OCI-LY3 (cell line): ENCODE measurements around the gene BRF1.

Experiments used
- H2AFZ ChIP-seq: fragments of 200-600, 300-600 bp; shearing (Covaris generic); 2 replicates; pipeline ENCODE4 v1.6.0; 2014; ENCODE audit warnings: antibody characterized with exemption, low read depth, low read length
- H3K27ac ChIP-seq: fragments of 200-600, 300-600 bp; sonication (generic); 2 replicates; pipeline ENCODE4 v1.5.1; 2014; ENCODE audit warnings: mild to moderate bottlenecking, low read length, moderate library complexity, mixed read lengths
- H3K27me3 ChIP-seq: fragments of 200-600, 300-600 bp; sonication (generic); 2 replicates; pipeline ENCODE4 v1.6.1; 2014; ENCODE audit warnings: low read depth, low read length, mixed read lengths
- H3K36me3 ChIP-seq: fragments of 200-600, 300-600 bp; sonication (generic); replicated peaks from 2 replicates; pipeline ENCODE3; 2014; ENCODE audit warnings: low read depth, low read length, mixed read lengths
- H3K4me1 ChIP-seq: fragments of 300-600, 200-600 bp; sonication (generic); 2 replicates; pipeline ENCODE4 v1.6.1; 2014; ENCODE audit warnings: low read length, mixed read lengths
- H3K4me2 ChIP-seq: fragments of 200-600, 300-600 bp; sonication (generic); 2 replicates; pipeline ENCODE4 v1.6.1; 2014; ENCODE audit warnings: low read length, mixed read lengths
- H3K4me3 ChIP-seq: fragments of 300-600, 200-600 bp; sonication (generic); 2 replicates; pipeline ENCODE4 v1.5.1; 2014; ENCODE audit warnings: antibody characterized with exemption, mild to moderate bottlenecking, low read length, moderate library complexity
- H3K79me2 ChIP-seq: fragments of 300-600, 200-600 bp; shearing (Covaris generic); 2 replicates; pipeline ENCODE4 v1.6.1; 2014; ENCODE audit warnings: mild to moderate bottlenecking, low read length, mixed read lengths
- H3K9ac ChIP-seq: fragments of 300-600, 200-600 bp; shearing (Covaris generic); 2 replicates; pipeline ENCODE4 v1.6.0; 2014; ENCODE audit warnings: mild to moderate bottlenecking, low read length, moderate library complexity
- H3K9me3 ChIP-seq: fragments of 200-600, 300-600 bp; shearing (Covaris generic); 2 replicates; pipeline ENCODE4 v1.6.1; 2014; ENCODE audit warnings: low read length, mixed read lengths; ENCODE audit not compliant: insufficient read depth
- H4K20me1 ChIP-seq: fragments of 200-600, 300-600 bp; sonication (generic); 2 replicates; pipeline ENCODE4 v1.6.1; 2016; ENCODE audit warnings: low read length, mixed read lengths; ENCODE audit not compliant: insufficient read depth
- CTCF ChIP-seq: fragments of 200-600, 300-600 bp; sonication (generic); IDR thresholded peaks from 2 replicates; pipeline ENCODE4 v1.5.1; 2014; ENCODE audit warnings: antibody characterized with exemption, low read length, low read depth
- EZH2phosphoT487 ChIP-seq: fragments of 200-600 bp; shearing (Covaris generic); IDR thresholded peaks from 2 replicates; pipeline ENCODE4 v1.6.1; 2018; ENCODE audit warnings: antibody characterized with exemption, mixed run types, low read depth

Gene BRF1

GRCh38 chr14:105168093-105168420 is 132.7 kb downstream of the BRF1 start:
- Histone ChIP-seq H3K4me3 (no peak overlapping the region), H3K9ac (no peak overlapping the region), H3K79me2 (no peaks in the 10 kb centered on the region), H3K9me3 (no peaks in the 10 kb centered on the region), H3K27ac (no peak overlapping the region), H3K4me1 (no peaks in the 10 kb centered on the region), H4K20me1 (no peaks in the 10 kb centered on the region), H3K4me2 (no peak overlapping the region), H2AFZ (no peak overlapping the region), H3K27me3 (peaks cover 9% of the 10 kb centered on the region), H3K36me3 (no peaks in the 10 kb centered on the region)
- TF ChIP-seq CTCF (no peak), EZH2phosphoT487 (no peak)

- H3K27ac ChIP-seq, result no peak overlapping the region
- H3K79me2 ChIP-seq, result no peaks in the 10 kb centered on the region
- H3K4me1 ChIP-seq, result no peaks in the 10 kb centered on the region
- no peak overlapping the region for H3K9ac ChIP-seq
- H3K36me3 ChIP-seq, result no peaks in the 10 kb centered on the region
- H3K27me3 ChIP-seq, result peaks cover 9% of the 10 kb centered on the region
- H3K9me3 ChIP-seq, result no peaks in the 10 kb centered on the region
- no peak overlapping the region for H3K4me2 ChIP-seq
- TF ChIP-seq CTCF (no peak), EZH2phosphoT487 (no peak)
- no peak overlapping the region for H3K4me3 ChIP-seq
- H4K20me1 ChIP-seq, result no peaks in the 10 kb centered on the region
- H2AFZ ChIP-seq, result no peak overlapping the region
Observed at GRCh38 chr14:105167303-105168092, 133.3 kb downstream of the BRF1 start.

GRCh38 chr14:105166571-105167302 is 134.1 kb downstream of the BRF1 start:
- no peaks in the 10 kb centered on the region for H3K79me2 ChIP-seq
- no peak overlapping the region for H2AFZ ChIP-seq
- no peak overlapping the region for H3K9ac ChIP-seq
- H3K4me1 ChIP-seq, result no peaks in the 10 kb centered on the region
- H4K20me1 ChIP-seq, result no peaks in the 10 kb centered on the region
- H3K4me3 ChIP-seq, result no peak overlapping the region
- no peak overlapping the region for H3K4me2 ChIP-seq
- H3K27ac ChIP-seq, result no peak overlapping the region
- no peaks in the 10 kb centered on the region for H3K36me3 ChIP-seq
- TF ChIP-seq EZH2phosphoT487, result no peak
- no peak for TF ChIP-seq CTCF
- peaks cover 9% of the 10 kb centered on the region for H3K27me3 ChIP-seq
- no peaks in the 10 kb centered on the region for H3K9me3 ChIP-seq

- H3K4me2 ChIP-seq, result no peak overlapping the region
- no peak overlapping the region for H2AFZ ChIP-seq
- peaks cover 5% of the 10 kb centered on the region for H3K27me3 ChIP-seq
- H3K4me1 ChIP-seq, result no peaks in the 10 kb centered on the region
- H3K36me3 ChIP-seq, result no peaks in the 10 kb centered on the region
- H3K27ac ChIP-seq, result no peak overlapping the region
- no peaks in the 10 kb centered on the region for H4K20me1 ChIP-seq
- no peaks in the 10 kb centered on the region for H3K9me3 ChIP-seq
- TF ChIP-seq CTCF (no peak), EZH2phosphoT487 (no peak)
- no peak overlapping the region for H3K9ac ChIP-seq
- no peak overlapping the region for H3K4me3 ChIP-seq
- no peaks in the 10 kb centered on the region for H3K79me2 ChIP-seq
Observed at GRCh38 chr14:105165761-105166485, 134.9 kb downstream of the BRF1 start.
